NCI-H82 treated with DMSO at 0.1 percent for 48 hours (cell line): ENCODE data around the gene NTRK3.
A peak's percentile ranks its signal among the peaks of the same experiment; 100 is the strongest.

Experiments
- DNase-seq: peaks from one replicate; lab custom pipeline; 2025; ENCODE audit not compliant: unreplicated experiment; lab: John Stamatoyannopoulos, UW

NTRK3 gene

GRCh38 chr15:88188300-88188699 is 68.2 kb downstream of the NTRK3 start:
- DNase-seq: no peak

- no peak for DNase-seq
Measured at GRCh38 chr15:88187195-88187594, 69.3 kb downstream of the NTRK3 start.

- DNase-seq: no peak
Measured at GRCh38 chr15:88185584-88185983, 71.0 kb downstream of the NTRK3 start.

GRCh38 chr15:88181613-88182012 is 74.9 kb downstream of the NTRK3 start:
- no peak for DNase-seq

- no peak for DNase-seq
Measured at GRCh38 chr15:88179562-88179961, 77.0 kb downstream of the NTRK3 start.

- DNase-seq: no peak
Measured at GRCh38 chr15:88178631-88179030, 77.9 kb downstream of the NTRK3 start.

- no peak for DNase-seq
Measured at GRCh38 chr15:88177451-88177850, 79.1 kb downstream of the NTRK3 start.

GRCh38 chr15:88174571-88174970 is 82.0 kb downstream of the NTRK3 start:
- peak; percentile 5 for DNase-seq

GRCh38 chr15:88166082-88166993 is 90.2 kb downstream of the NTRK3 start:
- DNase-seq: no peak

GRCh38 chr15:88161636-88162035 is 94.9 kb downstream of the NTRK3 start:
- DNase-seq: no peak

- no peak for DNase-seq
Measured at GRCh38 chr15:88155310-88155709, 101.2 kb downstream of the NTRK3 start.

GRCh38 chr15:88152672-88153071 is 103.9 kb downstream of the NTRK3 start:
- DNase-seq: no peak

GRCh38 chr15:88147760-88148159 is 108.8 kb downstream of the NTRK3 start:
- no peak for DNase-seq

GRCh38 chr15:88144921-88145653 is 111.5 kb downstream of the NTRK3 start:
- no peak for DNase-seq

GRCh38 chr15:88142121-88142520 is 114.4 kb downstream of the NTRK3 start:
- no peak for DNase-seq

- no peak for DNase-seq
Measured at GRCh38 chr15:88141269-88141889, 115.2 kb downstream of the NTRK3 start.

GRCh38 chr15:88140398-88140797 is 116.1 kb downstream of the NTRK3 start:
- DNase-seq: no peak

GRCh38 chr15:88139936-88140335 is 116.6 kb downstream of the NTRK3 start:
- no peak for DNase-seq

- DNase-seq: no peak
Measured at GRCh38 chr15:88133795-88134194, 122.7 kb downstream of the NTRK3 start.

GRCh38 chr15:88132499-88132898 is 124.0 kb downstream of the NTRK3 start:
- DNase-seq: no peak

GRCh38 chr15:88131937-88132336 is 124.6 kb downstream of the NTRK3 start:
- no peak for DNase-seq

GRCh38 chr15:88127432-88127790 is 129.1 kb downstream of the NTRK3 start:
- DNase-seq: no peak
